Hindlimb muscle (tissue), 1 donor: Measurements from ENCODE around the gene PRM1. TPM values are rescaled to one million over a fixed set of nuclear protein-coding genes. Genes with fewer than 3 reads are reported as not detected.

ENCODE experiments used
- DNase-seq: peaks from one replicate; pipeline ENCODE4 v3.0.0-alpha.2; 2013
- polyA plus RNA-seq: library from polyadenylated mRNA; unstranded; fragments of 120-200 nt; gene quantifications from one replicate; pipeline ENCODE4 v1.2.1, GENCODE V29; 2013; ENCODE audit not compliant: insufficient read length

The PRM1 gene
- polyA plus RNA-seq, 1 donor, result not detected

DNA sequence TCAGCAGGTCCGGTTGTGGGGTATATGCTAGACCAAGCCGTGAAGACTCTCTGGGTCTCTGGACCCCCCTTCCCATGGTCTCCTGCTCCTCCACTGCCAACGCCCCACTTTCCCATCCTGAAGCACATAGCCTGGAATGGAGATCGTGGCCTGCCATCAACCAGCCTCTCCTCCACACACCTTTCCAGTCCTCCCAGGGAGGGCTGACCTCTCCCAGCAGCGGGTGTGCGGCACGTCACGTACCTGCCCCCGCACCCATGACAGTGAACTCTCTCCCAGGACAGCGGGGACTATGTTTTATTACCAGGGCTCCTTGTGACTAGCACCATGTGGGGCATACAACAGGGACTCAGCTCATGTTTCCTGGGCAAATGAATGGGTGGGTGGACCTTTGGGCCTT lies 9.5 kb downstream of the PRM1 start:
- no peak for DNase-seq

DNA sequence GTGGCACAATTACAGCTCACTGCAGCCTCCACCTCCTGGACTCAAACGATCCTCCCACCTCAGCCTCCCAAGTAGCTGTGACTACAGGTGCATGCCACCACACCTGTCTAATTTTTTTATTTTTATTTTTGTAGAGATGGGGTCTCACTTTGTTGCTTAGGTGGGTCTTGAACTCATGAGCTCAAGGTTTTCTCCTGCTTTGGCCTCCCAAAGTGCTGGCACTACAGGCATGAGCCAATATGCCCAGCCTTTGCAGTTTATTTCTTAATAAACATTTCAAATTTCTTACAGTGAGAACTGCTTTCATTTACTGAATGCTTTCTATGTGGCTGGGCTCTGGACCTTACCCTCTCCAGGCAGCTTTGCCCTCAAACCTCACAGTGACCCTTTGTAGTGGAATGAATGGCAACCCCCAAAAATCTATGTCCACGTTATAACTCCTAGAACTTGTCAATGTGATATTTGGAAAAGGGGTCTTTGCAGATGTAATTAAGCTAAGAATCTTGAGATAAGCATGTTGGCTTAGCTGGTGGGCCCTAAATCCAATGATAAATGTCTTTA lies 10.4 kb downstream of the PRM1 start:
- DNase-seq, result no peak

GRCh38 chr16:11268921-11269375 lies 12.2 kb downstream of the PRM1 start, which contains the start of gene TNP2:
Gene TNP2 (minus strand): TSS chr16:11269325. CDS start chr16:11269262, 63 bp downstream.
- DNase-seq, result no peak

DNA sequence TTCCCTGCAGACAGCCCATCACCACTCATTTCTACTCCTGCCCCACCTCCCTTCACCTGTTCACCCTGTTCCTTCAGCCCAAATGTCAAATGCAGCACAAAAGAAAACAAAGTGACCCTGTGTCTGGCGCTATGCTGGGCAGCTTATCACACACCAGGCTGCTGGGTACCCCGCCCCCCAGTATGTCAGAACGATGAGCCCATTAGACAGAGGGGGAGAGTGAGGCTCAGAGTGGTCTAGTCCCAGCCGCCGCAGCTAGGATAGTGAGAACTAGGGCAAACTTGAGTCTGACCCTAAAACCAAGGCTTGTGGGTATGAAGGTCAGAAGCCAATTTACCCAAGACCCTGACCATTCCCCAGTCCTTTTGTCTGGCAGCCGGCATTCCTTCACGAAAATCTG lies 16.0 kb downstream of the PRM1 start:
- DNase-seq, result no peak

DNA sequence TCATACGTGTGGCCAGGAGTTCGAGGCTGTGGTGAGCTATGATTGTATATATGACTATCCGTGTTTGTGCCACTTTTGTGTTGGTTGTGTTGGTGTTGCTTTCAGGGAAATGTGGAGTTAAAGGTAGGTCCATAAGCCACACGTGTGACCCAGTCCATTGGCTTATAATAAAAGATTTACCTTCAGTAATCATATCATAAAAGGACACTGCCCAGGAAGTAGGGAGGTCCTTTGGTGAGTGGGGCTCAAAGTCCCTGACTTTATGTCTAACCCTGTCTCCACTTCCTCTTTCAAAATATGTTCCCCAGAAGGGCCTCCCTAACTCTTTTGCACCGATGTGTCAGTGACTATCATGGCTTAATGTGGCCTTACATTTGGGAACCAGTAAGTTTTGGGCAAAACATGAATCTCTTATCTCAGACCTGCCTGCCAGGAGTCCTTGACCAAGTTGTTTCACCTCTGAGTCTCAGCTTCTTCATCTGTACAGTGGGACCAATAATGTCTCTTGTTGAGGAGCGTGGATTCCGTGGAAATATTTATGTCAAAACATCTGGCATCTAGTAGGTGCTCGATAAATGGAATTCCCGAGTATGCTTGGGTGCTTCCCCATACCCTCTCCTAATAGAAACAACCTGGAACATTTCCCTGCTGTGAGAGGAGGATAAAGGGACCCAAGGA lies 16.8 kb downstream of the PRM1 start:
- no peak for DNase-seq

DNA sequence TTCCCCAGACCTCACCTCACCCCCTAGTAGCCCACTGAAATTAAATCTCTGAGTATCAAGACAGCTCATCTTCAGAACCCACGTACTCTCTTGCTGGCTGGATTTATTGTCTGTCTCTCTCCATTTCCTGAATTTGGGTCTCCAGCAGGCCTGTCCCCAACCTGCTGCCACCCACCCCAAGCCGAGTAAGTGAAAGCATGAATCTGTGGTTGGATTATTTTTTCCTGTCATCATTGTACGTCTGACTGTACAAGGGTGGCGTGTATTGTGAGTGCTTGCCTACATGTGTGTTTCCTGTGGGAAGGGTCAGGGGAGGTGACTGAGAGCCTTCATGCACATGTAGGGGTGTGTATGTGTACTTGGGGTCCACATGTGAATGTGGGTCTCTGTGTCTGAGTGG lies 17.4 kb downstream of the PRM1 start:
- no peak for DNase-seq

- no peak for DNase-seq
Measured at GRCh38 chr16:11262915-11263314, 18.2 kb downstream of the PRM1 start.

GRCh38 chr16:11260596-11260966 lies 20.5 kb downstream of the PRM1 start:
- DNase-seq, result no peak

- no peak for DNase-seq
Measured at GRCh38 chr16:11259655-11260595, 21.2 kb downstream of the PRM1 start.

- no peak for DNase-seq
Measured at GRCh38 chr16:11258553-11259492, 22.3 kb downstream of the PRM1 start.

GRCh38 chr16:11257131-11257938 lies 23.8 kb downstream of the PRM1 start:
- peak; percentile 86 for DNase-seq

GRCh38 chr16:11256661-11257130 lies 24.4 kb downstream of the PRM1 start:
- peak; percentile 60 for DNase-seq

DNA sequence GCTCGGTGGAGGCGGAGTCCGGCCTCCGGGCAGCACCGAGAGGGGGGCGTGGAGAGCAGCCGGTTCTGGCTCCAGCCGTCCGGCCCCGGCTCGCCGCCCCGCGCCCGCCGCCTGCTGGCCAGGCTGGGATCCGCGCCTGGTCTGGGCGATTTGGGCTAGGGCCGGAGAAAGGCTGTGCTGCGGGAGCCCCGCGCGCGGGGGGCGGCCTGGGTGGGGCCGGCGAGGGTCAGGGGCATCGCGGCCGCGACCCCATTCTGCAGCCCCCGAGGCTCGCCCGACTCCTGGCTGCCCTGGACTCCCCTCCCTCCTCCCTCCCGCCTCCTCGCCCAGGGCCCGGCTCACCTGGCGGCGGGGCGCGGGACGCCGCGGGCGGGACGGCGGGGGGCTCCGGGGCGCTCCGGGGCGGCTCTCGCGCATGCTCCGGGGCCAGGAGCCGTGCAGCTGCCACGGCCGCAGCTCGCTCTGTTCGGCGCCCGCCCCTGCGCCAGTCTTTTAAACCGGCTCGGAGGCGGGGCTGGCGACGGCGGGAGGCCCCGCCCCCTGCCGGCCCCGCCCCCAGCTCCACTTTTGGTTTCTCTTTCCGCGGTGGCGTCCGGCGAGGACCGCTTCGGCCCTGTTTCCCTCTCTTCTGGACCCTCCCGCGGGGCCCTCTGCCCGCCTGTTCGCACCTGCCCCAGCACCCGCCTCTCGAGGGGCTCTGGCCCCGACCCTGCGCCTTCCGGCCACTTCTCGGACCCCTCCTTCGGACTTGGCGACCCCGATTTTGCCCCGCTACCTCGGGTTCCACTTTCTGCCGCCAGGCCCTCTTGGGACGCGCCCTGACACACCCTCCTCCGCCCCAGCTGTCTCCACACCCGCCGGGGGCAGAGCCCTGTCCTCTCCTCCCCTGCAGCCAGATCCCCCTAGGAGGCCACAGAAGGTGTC lies 25.1 kb downstream of the PRM1 start, which contains the start of gene SOCS1:
SOCS1 (minus strand) TSS at position 468 of the 924 bp plus-strand sequence. CDS start 726 bp downstream, outside the sequence.
- peak; percentile 89 for DNase-seq

DNA sequence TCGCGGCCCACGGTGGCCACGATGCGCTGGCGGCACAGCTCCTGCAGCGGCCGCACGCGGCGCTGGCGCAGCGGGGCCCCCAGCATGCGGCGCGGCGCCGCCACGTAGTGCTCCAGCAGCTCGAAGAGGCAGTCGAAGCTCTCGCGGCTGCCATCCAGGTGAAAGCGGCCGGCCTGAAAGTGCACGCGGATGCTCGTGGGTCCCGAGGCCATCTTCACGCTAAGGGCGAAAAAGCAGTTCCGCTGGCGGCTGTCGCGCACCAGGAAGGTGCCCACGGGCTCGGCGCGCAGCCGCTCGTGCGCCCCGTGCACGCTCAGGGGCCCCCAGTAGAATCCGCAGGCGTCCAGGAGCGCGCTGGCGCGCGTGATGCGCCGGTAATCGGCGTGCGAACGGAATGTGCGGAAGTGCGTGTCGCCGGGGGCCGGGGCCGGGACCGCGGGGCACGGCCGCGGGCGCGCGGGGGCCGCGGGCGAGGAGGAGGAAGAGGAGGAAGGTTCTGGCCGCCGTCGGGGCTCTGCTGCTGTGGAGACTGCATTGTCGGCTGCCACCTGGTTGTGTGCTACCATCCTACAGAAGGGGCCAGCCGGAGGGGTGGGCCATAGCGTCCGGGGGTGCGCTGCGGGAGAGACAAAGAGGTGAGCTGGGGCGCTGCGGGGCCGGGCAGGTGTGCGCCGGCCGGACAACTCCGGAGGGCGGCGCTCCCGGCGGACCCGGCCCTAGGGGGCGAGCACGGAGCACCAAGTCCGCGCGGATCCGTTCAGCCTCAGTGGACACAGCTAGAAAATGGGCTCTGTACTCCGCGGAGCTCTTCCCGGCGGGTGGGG lies 26.0 kb downstream of the PRM1 start:
- DNase-seq, result peak; percentile 72

DNA sequence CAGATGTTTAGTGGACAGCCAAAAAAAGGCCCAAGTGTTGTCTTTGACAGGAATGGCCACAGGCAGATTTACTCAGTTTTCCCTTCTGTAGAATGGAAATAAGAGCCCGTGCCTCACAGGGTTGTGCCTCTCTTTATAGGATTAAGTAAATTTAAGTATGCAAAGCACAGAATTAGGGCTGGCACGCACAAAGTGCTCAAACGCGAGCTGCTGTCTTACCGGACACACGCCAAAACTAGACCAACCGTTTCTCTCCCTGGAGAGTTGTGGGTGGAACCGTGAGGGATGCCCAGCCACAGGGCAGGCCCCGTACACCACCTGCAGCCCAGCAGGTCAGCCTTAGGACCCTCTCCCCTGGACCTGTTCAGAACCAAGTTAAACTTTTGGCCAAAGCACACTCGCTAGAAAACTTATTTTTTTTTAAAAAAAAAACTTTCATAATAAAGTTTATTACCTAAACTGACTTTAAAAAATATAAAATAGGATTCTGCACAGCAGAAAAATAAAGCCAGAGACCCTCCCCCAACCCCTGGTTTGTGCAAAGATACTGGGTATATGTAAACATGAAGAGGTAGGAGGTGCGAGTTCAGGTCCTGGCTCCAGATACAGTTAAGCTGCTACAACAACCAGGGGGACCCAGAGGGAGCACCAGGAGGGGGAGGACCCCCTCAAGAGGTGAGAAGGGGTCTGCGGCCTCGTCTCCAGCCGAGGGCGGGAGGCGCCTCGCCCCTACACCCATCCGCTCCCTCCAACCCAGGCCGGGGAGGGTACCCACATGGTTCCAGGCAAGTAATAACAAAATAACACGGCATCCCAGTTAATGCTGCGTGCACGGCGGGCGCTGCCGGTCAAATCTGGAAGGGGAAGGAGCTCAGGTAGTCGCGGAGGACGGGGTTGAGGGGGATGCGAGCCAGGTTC lies 26.9 kb downstream of the PRM1 start:
- no peak for DNase-seq

DNA sequence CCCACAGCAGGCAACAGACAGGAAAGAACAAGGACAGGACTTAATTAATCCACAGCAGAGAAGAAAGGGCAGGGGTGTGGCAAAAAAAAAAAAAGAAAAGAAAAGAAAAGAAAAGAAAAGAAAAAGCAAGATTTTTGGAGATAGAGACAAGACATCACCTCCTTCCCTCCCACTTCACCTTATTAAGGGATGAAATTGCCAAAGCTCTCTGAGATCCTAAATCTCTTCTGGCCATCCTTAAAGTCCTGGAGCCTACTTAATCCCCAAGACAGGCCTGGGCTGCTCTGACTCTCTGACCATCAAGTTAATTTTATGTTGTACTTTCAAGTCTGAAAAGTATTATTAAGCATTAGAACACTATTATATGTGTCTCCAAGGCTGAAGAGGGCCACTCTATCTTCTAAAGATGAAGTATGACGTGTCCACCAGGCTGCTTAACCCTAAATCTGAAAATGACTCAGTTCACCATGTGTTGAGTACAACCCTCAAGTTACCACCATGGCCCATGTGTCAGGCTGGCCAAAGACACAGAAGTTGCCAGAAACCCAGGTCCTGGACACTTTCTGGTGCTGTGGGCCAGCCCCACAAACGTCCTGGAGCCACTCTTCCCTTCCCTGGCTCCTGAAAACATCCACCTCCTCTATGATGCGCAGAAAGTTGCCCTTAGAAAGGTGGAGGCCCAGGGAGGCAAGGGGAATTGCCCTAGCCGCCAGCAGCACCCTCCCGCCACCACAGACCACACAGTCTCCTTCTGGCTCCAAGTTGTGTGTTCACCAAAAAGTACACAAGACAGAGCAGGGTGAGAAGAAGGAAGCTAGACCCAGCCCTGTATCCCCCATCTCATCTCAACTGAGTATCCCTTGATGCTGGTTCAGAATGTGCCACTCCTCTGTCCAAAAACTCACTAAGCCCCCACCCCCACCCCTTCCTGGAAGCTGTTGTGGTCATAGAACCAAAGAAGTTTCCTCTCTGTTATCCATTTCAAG lies 27.8 kb downstream of the PRM1 start:
- no peak for DNase-seq
